Measurements from ENCODE around the gene CSF2RB. TPM values are rescaled to one million over a fixed set of nuclear protein-coding genes. Genes with fewer than 3 reads are reported as not detected.

Gene CSF2RB
- polyA plus RNA-seq, 1 donor (not counting 4 experiments of a cell fraction or from before 2014, with no cell fraction given) = 0.08 TPM

DNA sequence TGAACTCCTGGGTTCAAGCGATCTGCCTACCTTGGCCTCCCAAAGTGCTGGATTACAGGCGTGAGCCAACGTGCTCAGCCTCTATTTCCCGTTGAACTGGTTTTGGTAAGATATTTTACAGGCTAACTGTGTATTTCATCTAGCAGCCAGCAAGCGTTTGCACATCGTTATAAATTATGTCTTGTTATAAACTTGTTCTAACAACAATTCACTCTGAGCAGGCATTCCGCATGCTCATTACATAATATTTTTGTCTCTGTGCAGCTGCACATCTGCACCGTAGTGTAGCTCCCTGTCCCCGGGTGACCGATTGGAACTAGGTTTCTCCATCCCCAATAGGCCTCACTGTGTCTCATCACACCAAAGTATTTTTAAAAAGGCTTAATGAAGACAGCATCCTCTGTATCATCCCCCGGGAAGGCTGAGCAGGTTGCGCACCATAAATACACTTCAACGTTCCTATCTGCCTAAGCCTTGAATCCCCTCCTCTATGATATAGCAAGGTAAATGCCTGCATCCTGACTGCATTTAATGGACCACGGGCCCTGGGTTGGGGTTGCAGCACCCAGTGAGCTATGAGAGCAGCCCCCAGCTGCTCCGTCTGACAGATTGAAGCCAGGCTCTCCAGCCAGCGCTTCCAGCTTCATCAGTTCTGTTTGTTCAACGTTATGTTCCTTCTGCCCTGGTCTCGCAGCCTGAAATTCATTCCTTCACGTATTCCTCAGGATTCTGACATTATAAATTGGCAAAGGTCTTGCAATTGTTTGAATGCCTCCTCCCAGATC is 58.1 kb downstream of the CSF2RB start:
- Histone ChIP-seq H3K4me1 (ENCODE audit: control insufficient read depth, extremely low read depth, insufficient read depth, low read length) (no peaks in the 10 kb centered on the region), H3K9ac (ENCODE audit: control insufficient read depth, extremely low read depth, insufficient read depth, low read length) (no peak overlapping the region), H3K4me3 (ENCODE audit: control insufficient read depth in 2 of 3, extremely low read depth in 1 of 3, insufficient read depth in 2 of 3, low read depth in 1 of 3, low read length in 3 of 3) (no peak overlapping the region), H3K9me1 (ENCODE audit: control insufficient read depth, extremely low read depth, insufficient read depth, low read length) (no peaks in the 10 kb centered on the region), H3K27ac (ENCODE audit: control insufficient read depth, insufficient read depth, low read length) (no peak overlapping the region), H3K9me3 (ENCODE audit: control insufficient read depth, low read depth, low read length) (no peaks in the 10 kb centered on the region), H2AFZ (ENCODE audit: control insufficient read depth, low read length) (no peak overlapping the region), H3K79me2 (ENCODE audit: control insufficient read depth, insufficient read depth, low read length) (no peaks in the 10 kb centered on the region), H3K27me3 (ENCODE audit: control insufficient read depth, extremely low read depth, insufficient read depth, low read length) (peaks cover 5% of the 10 kb centered on the region), H3K4me2 (ENCODE audit: control insufficient read depth, extremely low read depth, insufficient read depth, low read depth, low read length) (no peak overlapping the region), H3K36me3 (ENCODE audit: control insufficient read depth in 2 of 2, extremely low read depth in 1 of 2, insufficient read depth in 2 of 2, low read length in 2 of 2) (no peaks in the 10 kb centered on the region), H4K20me1 (ENCODE audit: control insufficient read depth, extremely low read depth, insufficient read depth, low read length) (no peaks in the 10 kb centered on the region)
- dilution Hi-C loops (cut with MboI; ENCODE audit: extremely low pct_ligation_motif_present, low sequenced_read_pairs) = no loop called here
- DNase-seq (ENCODE audit: low read depth, low spot score) (no peak), FAIRE-seq (peak; percentile 5)
- TF ChIP-seq EZH2 (IDR thresholded peaks at IDR 0.05; ENCODE audit: low read length) = no peak

DNA sequence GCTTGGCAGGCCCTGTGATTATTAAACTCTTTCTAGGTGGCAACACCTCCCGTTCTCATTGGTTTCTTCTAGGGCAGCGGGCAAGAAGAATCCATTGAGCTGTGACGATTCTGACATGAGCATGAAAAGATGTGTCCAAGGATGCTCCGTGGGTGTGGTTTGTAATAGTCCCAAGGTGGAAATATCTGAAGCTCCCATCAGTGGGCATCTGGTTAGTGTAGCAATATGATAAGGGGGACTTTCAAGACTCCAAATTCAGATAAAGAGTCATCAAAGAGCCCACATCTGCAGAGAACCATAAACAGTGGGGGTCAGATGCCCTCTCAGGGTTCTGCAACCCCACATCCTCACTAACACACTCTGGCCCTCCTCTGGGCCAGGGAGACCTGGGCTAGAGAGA is 63.2 kb downstream of the CSF2RB start:
- dilution Hi-C loops (cut with MboI; ENCODE audit: extremely low pct_ligation_motif_present, low sequenced_read_pairs) = no loop called here
- Histone ChIP-seq H3K4me1 (ENCODE audit: control insufficient read depth, extremely low read depth, insufficient read depth, low read length) (peaks cover 4% of the 10 kb centered on the region), H2AFZ (ENCODE audit: control insufficient read depth, low read length) (no peak overlapping the region), H3K27me3 (ENCODE audit: control insufficient read depth, extremely low read depth, insufficient read depth, low read length) (peaks cover 7% of the 10 kb centered on the region), H3K36me3 (ENCODE audit: control insufficient read depth in 2 of 2, extremely low read depth in 1 of 2, insufficient read depth in 2 of 2, low read length in 2 of 2) (no peaks in the 10 kb centered on the region), H3K9me3 (ENCODE audit: control insufficient read depth, low read depth, low read length) (no peaks in the 10 kb centered on the region), H3K9me1 (ENCODE audit: control insufficient read depth, extremely low read depth, insufficient read depth, low read length) (no peaks in the 10 kb centered on the region), H3K27ac (ENCODE audit: control insufficient read depth, insufficient read depth, low read length) (no peak overlapping the region), H3K4me3 (ENCODE audit: control insufficient read depth in 2 of 3, extremely low read depth in 1 of 3, insufficient read depth in 2 of 3, low read depth in 1 of 3, low read length in 3 of 3) (no peak overlapping the region), H3K79me2 (ENCODE audit: control insufficient read depth, insufficient read depth, low read length) (no peaks in the 10 kb centered on the region), H4K20me1 (ENCODE audit: control insufficient read depth, extremely low read depth, insufficient read depth, low read length) (no peaks in the 10 kb centered on the region), H3K9ac (ENCODE audit: control insufficient read depth, extremely low read depth, insufficient read depth, low read length) (no peak overlapping the region), H3K4me2 (ENCODE audit: control insufficient read depth, extremely low read depth, insufficient read depth, low read depth, low read length) (no peak overlapping the region)
- no peak for TF ChIP-seq EZH2 (IDR thresholded peaks at IDR 0.05; ENCODE audit: low read length)
- TF ChIP-seq, protein P1, sequence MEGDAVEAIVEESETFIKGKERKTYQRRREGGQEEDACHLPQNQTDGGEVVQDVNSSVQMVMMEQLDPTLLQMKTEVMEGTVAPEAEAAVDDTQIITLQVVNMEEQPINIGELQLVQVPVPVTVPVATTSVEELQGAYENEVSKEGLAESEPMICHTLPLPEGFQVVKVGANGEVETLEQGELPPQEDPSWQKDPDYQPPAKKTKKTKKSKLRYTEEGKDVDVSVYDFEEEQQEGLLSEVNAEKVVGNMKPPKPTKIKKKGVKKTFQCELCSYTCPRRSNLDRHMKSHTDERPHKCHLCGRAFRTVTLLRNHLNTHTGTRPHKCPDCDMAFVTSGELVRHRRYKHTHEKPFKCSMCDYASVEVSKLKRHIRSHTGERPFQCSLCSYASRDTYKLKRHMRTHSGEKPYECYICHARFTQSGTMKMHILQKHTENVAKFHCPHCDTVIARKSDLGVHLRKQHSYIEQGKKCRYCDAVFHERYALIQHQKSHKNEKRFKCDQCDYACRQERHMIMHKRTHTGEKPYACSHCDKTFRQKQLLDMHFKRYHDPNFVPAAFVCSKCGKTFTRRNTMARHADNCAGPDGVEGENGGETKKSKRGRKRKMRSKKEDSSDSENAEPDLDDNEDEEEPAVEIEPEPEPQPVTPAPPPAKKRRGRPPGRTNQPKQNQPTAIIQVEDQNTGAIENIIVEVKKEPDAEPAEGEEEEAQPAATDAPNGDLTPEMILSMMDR (optimal IDR thresholded peaks at IDR 0.05 in 1 of 3, IDR thresholded peaks at IDR 0.05 in 1 of 3, conservative IDR thresholded peaks at IDR 0.05 in 1 of 3; ENCODE audit: extremely low read depth in 1 of 3, insufficient read depth in 2 of 3, low read length in 3 of 3) = no peak
- DNase-seq (ENCODE audit: low read depth, low spot score) (no peak), FAIRE-seq (no peak)
